ENCODE measurements around the gene SPEN. TPM values are rescaled to one million over a fixed set of nuclear protein-coding genes. Genes with fewer than 3 reads are reported as not detected.

Gene SPEN
- total RNA-seq, 1 experiment from 2014 or later: 46.4 TPM

DNA sequence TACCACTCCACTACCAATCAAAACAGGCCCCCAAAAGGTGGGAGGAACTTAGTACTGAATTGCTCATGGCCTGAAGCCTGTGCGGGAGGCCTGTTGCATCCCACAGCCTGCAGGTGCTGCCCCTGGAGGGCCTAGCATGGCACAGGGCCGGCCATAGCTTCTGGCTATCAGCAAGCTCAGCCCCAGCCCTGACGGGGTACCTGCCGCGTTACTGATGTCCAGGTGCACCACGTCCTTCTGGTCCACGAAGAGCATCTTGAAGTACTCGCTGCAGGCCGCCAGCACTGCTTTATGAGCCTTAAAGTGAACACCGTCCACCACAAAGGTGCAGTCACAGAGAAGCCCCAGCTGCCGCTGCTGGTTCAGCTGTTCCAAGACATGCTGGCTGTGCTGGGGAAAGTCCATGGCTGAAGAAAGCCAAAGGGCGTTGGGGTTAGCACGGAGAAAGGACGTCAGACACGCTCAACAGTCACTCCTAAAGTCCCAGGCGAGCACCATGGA, 100.6 kb downstream of the SPEN start:
- Mint-ChIP-seq H3K9me3 (ENCODE audit: unreplicated experiment) (no peaks in the 10 kb centered on the region), H3K36me3 (ENCODE audit: insufficient read depth, unreplicated experiment) (peaks cover 28% of the 10 kb centered on the region), H3K4me1 (ENCODE audit: low read depth, unreplicated experiment) (peaks cover 17% of the 10 kb centered on the region), H3K27me3 (ENCODE audit: insufficient read depth, unreplicated experiment) (no peaks in the 10 kb centered on the region), H3K4me3 (ENCODE audit: unreplicated experiment) (no peak overlapping the region), H3K27ac (ENCODE audit: unreplicated experiment) (no peak overlapping the region)
- no TSS peak for BruUV-seq (replicated peaks)
- H3K4me1 ChIP-seq: peaks cover 10% of the 10 kb centered on the region
- H3K9me3 ChIP-seq: no peaks in the 10 kb centered on the region
- POLR2A ChIA-PET: no interaction called here
- H3K36me3 ChIP-seq (ENCODE audit: control insufficient read depth, insufficient read depth, low read length): no peaks in the 10 kb centered on the region
- H3K4me3 ChIP-seq (ENCODE audit: low read depth, low read length): no peak overlapping the region
- intact Hi-C loops (cut with micrococcal nuclease; ENCODE audit: unreplicated experiment): no loop called here
- no peaks in the 10 kb centered on the region for H3K27me3 ChIP-seq (replicated peaks; ENCODE audit: control insufficient read depth, insufficient read depth, low read length)
- CTCF ChIA-PET: no interaction called here
- no peak for DNase-seq
- no peak for TF ChIP-seq CTCF (IDR thresholded peaks at IDR 0.05; ENCODE audit: insufficient read depth in 1 of 2, low read depth in 1 of 2, low read length in 1 of 2, severe bottlenecking in 1 of 2, unreplicated experiment in 1 of 2)

DNA sequence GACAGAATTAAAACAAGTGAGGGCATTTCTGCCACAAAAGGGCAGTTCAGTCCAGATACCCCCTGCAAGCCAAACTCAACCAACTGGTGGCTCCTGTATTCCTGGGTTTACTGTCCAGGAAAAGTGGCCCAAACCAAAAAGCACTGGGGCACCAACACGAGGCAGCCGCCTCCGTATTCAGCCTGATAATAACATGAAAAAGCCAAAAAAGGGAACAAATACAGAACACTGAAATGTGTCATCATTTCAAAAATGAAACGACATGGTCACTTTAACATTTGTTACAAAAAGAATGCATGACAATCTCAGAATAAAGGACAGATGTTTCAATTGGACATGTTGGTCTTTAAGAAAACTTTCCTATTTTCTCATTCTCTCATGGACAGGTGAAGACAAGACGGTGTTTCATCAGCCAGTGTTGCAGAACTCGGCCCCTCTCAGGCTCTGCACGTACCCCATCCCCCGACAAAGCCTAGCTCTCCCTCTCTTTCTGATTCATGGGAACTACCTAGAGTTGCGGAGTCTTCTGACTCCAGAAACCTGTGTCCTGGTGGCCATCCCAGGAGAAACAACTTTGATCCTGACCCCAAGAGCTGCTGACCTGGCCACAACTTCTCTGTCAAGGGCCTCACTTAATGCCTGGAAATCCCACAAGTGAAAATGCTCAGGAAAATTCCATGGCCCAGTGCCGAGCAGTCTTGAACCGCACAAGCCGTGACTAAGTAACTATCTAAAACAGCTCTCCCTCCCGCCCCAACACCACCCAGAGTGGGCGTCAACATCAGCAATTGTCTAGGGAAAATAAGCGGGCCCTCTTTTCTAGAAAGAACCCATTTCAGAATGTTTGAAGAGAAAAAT, 101.3 kb downstream of the SPEN start:
- H3K9me3 ChIP-seq: no peaks in the 10 kb centered on the region
- Mint-ChIP-seq H3K27ac (ENCODE audit: unreplicated experiment) (no peak overlapping the region), H3K9me3 (ENCODE audit: unreplicated experiment) (no peaks in the 10 kb centered on the region), H3K4me3 (ENCODE audit: unreplicated experiment) (no peak overlapping the region), H3K4me1 (ENCODE audit: low read depth, unreplicated experiment) (peaks cover 17% of the 10 kb centered on the region), H3K36me3 (ENCODE audit: insufficient read depth, unreplicated experiment) (peaks cover 28% of the 10 kb centered on the region), H3K27me3 (ENCODE audit: insufficient read depth, unreplicated experiment) (no peaks in the 10 kb centered on the region)
- no peaks in the 10 kb centered on the region for H3K36me3 ChIP-seq (ENCODE audit: control insufficient read depth, insufficient read depth, low read length)
- POLR2A ChIA-PET: no interaction called here
- H3K27me3 ChIP-seq (replicated peaks; ENCODE audit: control insufficient read depth, insufficient read depth, low read length): no peaks in the 10 kb centered on the region
- CTCF ChIA-PET: interaction anchor here (1.0 kb wide), 1 partner anchor 133 kb away, joined by 6 read pairs; no protein-coding TSS in a partner anchor
- H3K4me1 ChIP-seq: peaks cover 10% of the 10 kb centered on the region
- intact Hi-C loops (cut with micrococcal nuclease; ENCODE audit: unreplicated experiment): no loop called here
- no TSS peak for BruUV-seq (replicated peaks)
- H3K4me3 ChIP-seq (ENCODE audit: low read depth, low read length): no peak overlapping the region
- TF ChIP-seq CTCF (IDR thresholded peaks at IDR 0.05; ENCODE audit: insufficient read depth in 1 of 2, low read depth in 1 of 2, low read length in 1 of 2, severe bottlenecking in 1 of 2, unreplicated experiment in 1 of 2): no peak
- no peak for DNase-seq

- Mint-ChIP-seq H3K4me3 (ENCODE audit: unreplicated experiment) (no peak overlapping the region), H3K27me3 (ENCODE audit: insufficient read depth, unreplicated experiment) (no peaks in the 10 kb centered on the region), H3K27ac (ENCODE audit: unreplicated experiment) (no peak overlapping the region), H3K36me3 (ENCODE audit: insufficient read depth, unreplicated experiment) (peaks cover 23% of the 10 kb centered on the region), H3K9me3 (ENCODE audit: unreplicated experiment) (no peaks in the 10 kb centered on the region), H3K4me1 (ENCODE audit: low read depth, unreplicated experiment) (peaks cover 17% of the 10 kb centered on the region)
- no peak overlapping the region for H3K4me3 ChIP-seq (ENCODE audit: low read depth, low read length)
- H3K4me1 ChIP-seq: peaks cover 10% of the 10 kb centered on the region
- intact Hi-C loops (cut with micrococcal nuclease; ENCODE audit: unreplicated experiment): no loop called here
- no peaks in the 10 kb centered on the region for H3K36me3 ChIP-seq (ENCODE audit: control insufficient read depth, insufficient read depth, low read length)
- BruUV-seq (replicated peaks): no TSS peak
- DNase-seq: no peak
- H3K9me3 ChIP-seq: no peaks in the 10 kb centered on the region
- ChIA-PET POLR2A (no interaction called here), CTCF (interaction anchor here (0.8 to 1.0 kb wide), 2 partner anchors 26 to 134 kb away, joined by 3 to 6 read pairs; partner anchors contain the start of gene ZBTB17)
- H3K27me3 ChIP-seq (replicated peaks; ENCODE audit: control insufficient read depth, insufficient read depth, low read length): no peaks in the 10 kb centered on the region
- no peak for TF ChIP-seq CTCF (IDR thresholded peaks at IDR 0.05; ENCODE audit: insufficient read depth in 1 of 2, low read depth in 1 of 2, low read length in 1 of 2, severe bottlenecking in 1 of 2, unreplicated experiment in 1 of 2)
These were observed 102.1 kb downstream of the SPEN start for GRCh38 chr1:15949453-15950245.
